Suprapubic skin (tissue), 4 donors: ENCODE measurements around the gene CASTOR1.

Source experiments
- EP300 ChIP-seq: sonication (generic); formaldehyde crosslinking; IDR thresholded peaks from one replicate; pipeline ENCODE4 v1.6.1; 2017; ENCODE audit warnings: antibody characterized with exemption
- POLR2A ChIP-seq, 2 donors: fragments of 450-650 bp; IDR thresholded peaks; one replicate each; pipeline ENCODE4 v1.6.1; 2017; ENCODE audit warnings: antibody characterized with exemption in 2 of 2, mild to moderate bottlenecking in 2 of 2, moderate library complexity in 2 of 2
- POLR2AphosphoS5 ChIP-seq, 3 donors: sonication (generic); formaldehyde crosslinking; IDR thresholded peaks; one replicate each; pipeline ENCODE4 v1.6.1; 2017; ENCODE audit warnings: antibody characterized with exemption in 3 of 3
- TF ChIP-seq, protein P1 (sequence below), 2 donors: fragments of 200-600 bp in 1 of 2; fragments of 450-650 bp in 1 of 2; sonication (generic) in 1 of 2; IDR thresholded peaks; one replicate each; pipeline ENCODE4 v1.5.1; 2016 to 2019; ENCODE audit warnings: antibody characterized with exemption in 2 of 2, mild to moderate bottlenecking in 1 of 2, moderate library complexity in 1 of 2

GRCh38 chr22:30276039-30276438 is 13.3 kb downstream of the CASTOR1 start:
- TF ChIP-seq, protein P1, sequence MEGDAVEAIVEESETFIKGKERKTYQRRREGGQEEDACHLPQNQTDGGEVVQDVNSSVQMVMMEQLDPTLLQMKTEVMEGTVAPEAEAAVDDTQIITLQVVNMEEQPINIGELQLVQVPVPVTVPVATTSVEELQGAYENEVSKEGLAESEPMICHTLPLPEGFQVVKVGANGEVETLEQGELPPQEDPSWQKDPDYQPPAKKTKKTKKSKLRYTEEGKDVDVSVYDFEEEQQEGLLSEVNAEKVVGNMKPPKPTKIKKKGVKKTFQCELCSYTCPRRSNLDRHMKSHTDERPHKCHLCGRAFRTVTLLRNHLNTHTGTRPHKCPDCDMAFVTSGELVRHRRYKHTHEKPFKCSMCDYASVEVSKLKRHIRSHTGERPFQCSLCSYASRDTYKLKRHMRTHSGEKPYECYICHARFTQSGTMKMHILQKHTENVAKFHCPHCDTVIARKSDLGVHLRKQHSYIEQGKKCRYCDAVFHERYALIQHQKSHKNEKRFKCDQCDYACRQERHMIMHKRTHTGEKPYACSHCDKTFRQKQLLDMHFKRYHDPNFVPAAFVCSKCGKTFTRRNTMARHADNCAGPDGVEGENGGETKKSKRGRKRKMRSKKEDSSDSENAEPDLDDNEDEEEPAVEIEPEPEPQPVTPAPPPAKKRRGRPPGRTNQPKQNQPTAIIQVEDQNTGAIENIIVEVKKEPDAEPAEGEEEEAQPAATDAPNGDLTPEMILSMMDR (IDR thresholded peaks at IDR 0.05), result no peak
- TF ChIP-seq POLR2A (IDR thresholded peaks at IDR 0.05), result no peak
- TF ChIP-seq EP300, result no peak
- no peak for TF ChIP-seq POLR2AphosphoS5 (IDR thresholded peaks at IDR 0.05)
